Measurements from ENCODE around the gene ID4. TPM values are rescaled to one million over a fixed set of nuclear protein-coding genes. Genes with fewer than 3 reads are reported as not detected.

Gene ID4
- 203 TPM for total RNA-seq
- long read RNA-seq, transcript ID4-201 (3 exons, 2,344 nt): major isoform, 17 of 42 reads
- long read RNA-seq, partial matches to known transcripts: 0 of 42 reads
- long read RNA-seq, other reads (novel, unspliced or antisense): 25 of 42 reads

DNA sequence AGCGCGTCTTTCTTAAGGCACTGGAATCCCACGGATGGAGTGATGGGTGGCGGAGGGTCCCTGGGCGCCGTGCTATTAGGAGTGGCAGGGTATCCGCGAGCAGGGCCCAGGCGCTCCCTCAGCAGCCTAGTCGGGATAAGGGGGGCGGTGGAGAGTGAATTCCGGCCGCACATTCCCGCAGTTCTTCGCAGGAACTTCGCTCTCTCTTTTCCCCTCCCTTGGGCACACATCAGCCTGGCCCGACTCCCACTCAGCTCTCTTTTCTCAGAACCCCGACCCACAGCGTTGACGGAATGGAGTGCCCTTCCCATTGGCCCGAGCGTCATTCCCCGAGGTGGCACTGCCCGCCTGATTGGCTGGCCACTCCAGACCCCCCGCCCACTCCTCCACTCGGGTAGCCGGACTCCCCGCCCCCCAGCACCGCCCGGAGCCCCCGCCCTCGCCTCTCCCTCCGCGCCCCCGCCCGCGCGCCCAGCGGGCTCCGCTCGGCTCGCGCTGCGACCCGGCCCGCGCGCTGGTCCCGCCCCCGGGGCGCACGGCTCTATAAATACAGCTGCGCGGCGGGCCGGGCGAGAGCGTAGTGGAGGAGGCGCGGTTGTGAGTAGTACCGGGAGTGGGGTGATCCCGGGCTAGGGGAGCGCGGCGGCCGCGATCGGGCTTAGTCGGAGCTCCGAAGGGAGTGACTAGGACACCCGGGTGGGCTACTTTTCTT lies at the start of gene ID4:
TSS of gene ID4 (plus strand) at position 572 of the 712 bp plus-strand sequence. CDS start 385 bp downstream, outside the sequence.
- DNase-seq (ENCODE audit: low spot score): peak; percentile 96

GRCh38 chr6:19788686-19789085 lies 48.5 kb upstream of the ID4 start:
- no peak for DNase-seq (ENCODE audit: low spot score)

DNA sequence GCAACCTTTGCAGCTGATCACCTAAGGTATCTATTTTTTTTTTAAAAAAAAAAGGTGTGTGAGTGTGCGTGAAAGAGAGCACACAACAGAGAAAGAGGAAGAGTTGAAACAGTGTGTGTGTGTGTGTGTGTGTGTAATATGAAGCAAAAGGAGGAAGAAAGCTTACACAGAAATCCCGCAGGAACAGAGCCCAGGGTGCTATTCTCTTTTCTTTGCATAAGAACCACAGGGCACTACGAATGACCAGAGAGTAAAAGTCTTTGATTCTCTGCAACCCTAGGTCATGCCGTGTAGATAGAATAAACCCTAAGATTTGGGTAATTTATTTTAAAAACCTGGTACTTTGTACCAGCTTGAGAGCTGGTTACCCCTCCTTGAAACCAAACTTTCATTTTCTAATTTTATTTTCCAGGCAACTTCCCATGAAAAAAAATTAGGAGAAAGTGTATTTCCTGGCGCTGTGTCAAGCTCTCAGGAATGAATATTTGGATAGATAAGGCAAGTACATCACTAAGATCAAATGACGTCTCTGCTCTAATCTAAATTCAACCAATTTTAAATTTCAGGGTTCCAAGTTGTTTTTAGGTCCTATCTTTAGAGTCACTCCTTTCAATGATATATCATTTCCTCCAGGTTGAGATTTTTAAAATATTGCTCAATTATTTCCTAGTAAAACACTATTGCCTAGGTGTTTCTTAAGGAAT lies 47.9 kb upstream of the ID4 start:
- DNase-seq (ENCODE audit: low spot score): no peak

GRCh38 chr6:19791267-19791666 lies 45.9 kb upstream of the ID4 start:
- DNase-seq (ENCODE audit: low spot score): no peak

DNA sequence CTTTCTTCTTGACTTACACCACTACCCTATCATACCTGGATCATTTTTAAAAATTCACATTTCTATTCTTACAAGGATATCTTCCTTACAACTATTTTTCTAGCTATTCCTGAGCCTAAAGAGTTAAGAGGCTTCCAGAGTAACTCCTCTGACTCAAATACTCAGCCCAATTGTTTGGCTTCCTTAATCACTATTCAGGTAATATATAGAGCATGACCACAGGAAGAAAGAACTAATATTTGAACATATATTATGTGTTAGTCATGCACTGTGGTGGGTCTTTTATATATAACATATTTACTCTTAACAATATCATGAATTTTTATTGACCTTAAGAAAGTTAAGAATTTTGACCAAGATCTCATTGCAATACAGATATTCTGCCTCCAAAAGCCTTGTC lies 42.0 kb upstream of the ID4 start:
- DNase-seq (ENCODE audit: low spot score): no peak

- DNase-seq (ENCODE audit: low spot score): no peak
Observed at GRCh38 chr6:19796452-19796851, 40.7 kb upstream of the ID4 start.

DNA sequence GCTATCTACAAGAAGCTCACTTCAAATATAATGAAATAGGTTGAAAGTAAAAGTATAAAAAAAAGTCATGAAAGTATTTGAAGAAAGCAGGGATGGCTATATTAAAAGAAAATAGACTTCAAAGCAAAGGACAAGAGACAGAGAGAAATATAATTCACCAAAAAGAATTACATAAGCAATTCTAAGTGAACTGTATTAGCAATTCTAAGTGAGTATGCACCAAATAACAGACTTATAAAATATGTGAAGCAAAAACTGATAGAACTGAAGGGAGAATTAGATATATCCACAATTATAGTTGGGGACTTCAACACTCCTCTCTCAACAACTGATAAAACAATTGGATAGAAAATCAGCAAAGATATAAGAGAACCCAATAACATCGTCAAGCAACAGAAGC lies 38.8 kb upstream of the ID4 start:
- no peak for DNase-seq (ENCODE audit: low spot score)

GRCh38 chr6:19802656-19803055 lies 34.5 kb upstream of the ID4 start:
- no peak for DNase-seq (ENCODE audit: low spot score)

DNA sequence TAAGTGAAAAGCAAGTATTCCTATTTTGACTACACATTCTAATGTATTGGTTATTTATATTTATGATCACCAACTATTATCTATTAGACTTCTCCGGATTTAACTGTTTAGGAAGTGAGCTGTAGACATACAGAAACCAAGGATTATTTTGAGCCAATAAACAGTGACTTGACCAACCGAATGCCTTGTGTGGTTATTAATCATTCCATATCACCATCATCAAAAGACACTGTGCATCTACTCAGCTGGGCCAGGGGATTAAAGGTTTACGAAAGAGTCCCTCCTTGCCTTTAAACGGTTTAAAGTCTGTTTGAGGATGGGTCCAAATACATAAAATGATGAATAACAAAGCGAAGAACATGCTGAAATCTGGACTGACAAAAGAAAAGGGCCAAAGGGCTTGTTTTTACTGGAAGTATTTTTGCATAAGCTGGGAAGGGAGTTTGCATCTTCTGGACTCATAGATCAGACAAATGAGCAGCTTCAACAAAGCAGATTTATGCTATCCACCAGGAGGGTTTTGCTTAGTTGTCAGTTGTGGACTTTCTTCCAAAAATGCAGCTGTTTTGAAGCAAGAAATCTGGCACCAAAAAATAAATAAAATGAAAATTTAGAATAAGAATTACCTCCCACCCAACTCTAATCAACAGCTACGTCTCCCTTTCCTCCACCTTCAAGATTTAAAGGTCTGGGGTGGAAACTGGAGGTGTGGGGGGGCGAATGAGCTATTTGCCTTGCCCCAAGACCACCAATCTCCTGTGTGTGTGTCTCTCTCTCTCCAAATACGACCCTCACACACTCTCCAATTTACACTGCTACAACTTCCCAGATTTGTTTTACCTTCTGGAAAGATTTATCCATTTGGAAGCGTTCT lies 33.6 kb upstream of the ID4 start:
- DNase-seq (ENCODE audit: low spot score): no peak

DNA sequence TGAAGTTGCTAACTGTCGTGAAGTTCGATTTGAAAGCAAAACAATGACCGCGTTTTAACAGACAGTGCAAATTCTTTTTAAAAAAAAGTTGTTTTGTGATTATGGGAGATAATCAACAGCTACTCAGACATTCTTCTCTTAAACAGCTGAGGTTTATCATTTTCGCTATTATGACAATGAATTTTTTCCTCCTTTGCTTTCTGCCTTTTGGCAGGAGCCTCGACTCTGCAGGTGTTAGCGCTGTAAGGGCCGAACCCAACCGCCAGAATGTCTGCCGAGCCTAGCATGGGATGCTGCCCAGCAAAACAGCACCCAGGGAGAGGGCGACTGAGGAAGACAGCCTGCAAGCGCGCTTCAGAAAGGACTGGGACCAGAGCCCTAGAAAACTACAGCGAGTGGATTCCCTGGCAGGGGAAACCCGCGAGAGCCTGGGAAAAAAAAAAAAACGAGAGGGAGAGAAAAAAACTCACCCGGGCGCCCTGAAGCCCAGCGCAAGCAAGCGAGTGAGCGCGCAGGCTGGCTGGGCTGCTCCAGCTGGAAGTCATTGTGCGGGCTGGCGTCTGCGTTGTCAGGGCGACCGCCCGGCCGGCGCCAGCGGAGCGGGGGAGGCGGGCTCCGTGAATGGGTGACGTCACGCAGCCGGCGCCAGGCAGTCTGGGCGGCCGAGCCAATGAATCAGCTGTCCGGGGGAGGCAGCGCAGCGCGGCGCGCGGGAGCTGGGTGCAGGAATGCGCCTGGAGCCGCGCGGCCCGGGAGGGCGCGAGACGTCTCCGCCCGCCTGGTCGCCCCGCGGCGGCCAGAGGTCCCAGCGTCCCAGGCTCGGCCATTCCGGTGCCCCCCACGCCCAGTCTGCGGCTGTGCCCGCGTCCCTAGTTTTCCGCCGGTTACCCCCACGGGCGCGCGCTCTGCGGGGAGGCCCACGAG lies 32.7 kb upstream of the ID4 start:
- peak; percentile 98 for DNase-seq (ENCODE audit: low spot score)

DNA sequence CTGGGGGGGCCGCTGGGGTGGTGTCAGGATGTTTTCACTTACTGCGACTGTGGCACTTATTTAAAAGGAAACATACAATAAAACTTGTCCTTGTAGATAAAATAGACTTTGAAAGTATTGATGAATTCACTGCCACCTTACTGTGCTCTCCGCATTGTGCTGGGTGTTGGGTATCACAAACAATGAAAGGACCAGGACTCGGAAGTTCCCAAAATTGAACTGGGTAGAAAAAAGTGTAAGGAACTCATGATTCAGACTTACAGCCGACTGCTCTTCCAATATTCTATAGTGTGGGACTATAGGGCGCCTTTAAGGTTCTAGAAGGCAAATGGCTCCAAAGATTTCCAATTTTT lies 32.1 kb upstream of the ID4 start:
- no peak for DNase-seq (ENCODE audit: low spot score)

GRCh38 chr6:19806971-19807396 lies 30.2 kb upstream of the ID4 start:
- no peak for DNase-seq (ENCODE audit: low spot score)

DNA sequence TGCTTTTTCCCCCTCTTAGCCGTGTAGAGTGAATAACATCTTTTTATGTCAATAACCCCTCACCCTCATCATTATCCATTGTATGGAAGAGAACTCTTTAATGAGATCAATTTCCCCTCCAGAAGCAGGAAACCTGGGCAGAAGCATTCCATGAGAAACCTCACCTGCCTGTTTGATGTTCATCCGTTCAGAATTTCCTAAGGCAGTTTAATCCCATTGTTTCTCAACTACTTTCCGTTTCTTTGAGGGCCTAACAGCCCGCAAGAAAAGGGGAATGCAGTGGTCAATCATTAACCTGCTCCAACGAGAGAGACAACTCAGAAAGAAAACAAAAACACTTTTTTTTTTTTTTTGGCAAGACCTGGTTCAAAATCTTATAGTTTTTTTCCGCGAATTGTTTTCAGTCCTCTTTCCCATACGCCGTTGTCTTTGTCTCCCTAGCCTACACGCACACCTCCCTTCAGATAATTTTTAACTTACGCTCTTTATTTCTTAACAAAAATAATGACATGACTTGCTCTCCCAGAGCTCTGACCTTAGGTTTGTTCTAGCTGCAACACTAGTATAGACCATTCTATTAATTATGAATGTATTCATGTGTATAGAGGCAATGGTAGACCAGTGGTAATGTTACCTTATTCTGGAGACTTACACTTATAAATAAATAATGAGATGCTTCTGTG lies 25.6 kb upstream of the ID4 start:
- no peak for DNase-seq (ENCODE audit: low spot score)

DNA sequence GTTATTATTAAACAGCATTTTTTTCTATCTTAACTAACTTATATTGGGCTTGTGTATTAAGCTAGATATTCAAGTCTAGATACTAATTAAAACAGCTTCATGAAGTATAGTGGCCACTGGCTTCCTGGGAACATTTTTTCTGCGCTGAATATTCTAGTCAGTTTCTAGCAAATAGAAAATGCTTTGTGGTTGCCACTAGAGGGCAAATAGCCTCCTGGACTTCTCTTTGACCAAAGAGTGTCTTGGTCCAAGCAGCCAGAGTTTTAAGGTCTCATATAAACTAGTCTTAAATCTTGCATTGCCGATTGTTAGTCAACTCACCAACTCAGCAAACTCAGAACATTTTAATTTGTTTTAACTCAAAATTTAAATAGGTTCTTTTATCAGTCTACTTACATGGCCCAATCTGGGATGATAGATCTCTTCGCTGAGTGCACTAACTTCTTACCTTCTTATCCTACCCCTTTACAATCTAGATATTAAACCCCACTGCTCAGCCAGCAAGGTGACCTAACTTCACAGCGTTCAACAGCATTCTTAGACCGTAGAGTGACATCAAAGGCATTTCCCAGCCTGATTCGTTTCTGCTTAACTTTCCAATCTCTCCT lies 24.6 kb upstream of the ID4 start:
- no peak for DNase-seq (ENCODE audit: low spot score)

GRCh38 chr6:19818805-19819204 lies 18.4 kb upstream of the ID4 start:
- DNase-seq (ENCODE audit: low spot score): no peak

DNA sequence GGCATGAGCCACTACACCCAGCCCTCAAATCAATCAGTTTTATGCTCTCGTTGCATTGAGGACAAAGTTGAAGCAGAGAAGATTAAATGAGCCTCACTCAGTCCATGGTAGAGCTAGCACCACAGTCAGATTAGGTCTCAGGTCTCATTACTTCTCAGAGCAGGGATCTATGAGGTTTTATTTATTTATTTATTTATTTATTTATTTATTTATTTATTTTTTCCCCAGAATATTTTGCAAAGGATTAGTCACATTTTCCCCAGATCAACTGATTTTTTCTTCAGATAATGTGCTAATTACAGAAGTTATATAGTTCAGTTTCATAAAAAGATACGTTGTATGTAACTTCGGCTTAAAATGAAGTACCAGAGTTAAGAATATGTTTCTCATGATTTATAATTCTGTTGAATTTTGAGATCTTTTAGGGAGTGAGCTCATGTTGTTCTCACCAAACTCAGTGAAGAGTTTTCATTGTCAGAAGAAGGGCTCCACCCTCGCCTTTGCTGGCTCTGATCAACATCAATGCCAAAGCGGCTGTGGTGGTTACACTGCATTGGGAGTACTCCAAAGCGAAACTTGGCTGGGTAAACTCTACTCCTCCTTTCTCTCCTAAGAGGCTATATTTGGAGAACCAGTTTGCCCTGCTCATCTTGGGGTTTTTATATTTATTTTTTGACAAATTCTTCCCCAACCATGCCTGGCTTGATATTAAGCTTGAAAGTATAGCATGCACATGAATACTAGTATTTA lies 12.9 kb upstream of the ID4 start:
- no peak for DNase-seq (ENCODE audit: low spot score)

DNA sequence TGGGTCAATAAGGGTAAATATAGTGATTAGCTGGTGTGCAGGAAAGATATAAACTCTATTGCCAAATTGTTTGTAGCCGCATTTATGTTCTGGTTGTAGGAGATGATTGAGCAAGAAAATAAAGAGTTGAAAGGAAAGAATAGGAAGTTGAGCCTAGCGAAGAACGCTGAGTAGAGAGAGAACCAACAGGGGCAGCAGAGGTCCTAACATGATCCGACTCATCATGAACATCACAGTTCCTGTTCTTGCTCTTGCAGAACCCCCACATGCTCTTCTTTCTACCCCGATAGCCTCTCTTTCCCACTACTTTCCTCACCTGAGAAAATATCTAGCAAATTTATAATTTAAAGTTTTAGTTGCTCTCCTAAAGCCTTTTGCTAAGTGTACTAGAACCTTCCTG lies 9.9 kb upstream of the ID4 start:
- DNase-seq (ENCODE audit: low spot score): no peak

DNA sequence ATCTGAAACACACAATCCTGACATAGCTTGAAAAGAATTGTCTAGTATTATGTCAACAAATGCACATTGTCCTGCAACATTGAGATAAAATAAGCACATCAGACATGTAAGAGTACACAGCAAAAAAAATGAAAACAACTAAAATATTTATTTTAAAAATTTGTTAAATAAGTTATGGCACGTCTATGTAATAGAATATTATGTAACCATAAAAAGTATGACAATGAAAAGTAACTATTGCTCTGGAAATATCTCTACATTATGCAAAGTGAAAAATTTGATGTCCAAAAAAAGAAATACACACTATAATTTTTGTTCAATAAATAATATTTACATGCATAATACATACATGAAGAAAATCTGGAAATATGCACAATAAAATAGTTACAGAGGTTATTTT lies 9.3 kb upstream of the ID4 start:
- DNase-seq (ENCODE audit: low spot score): no peak

- no peak for DNase-seq (ENCODE audit: low spot score)
Observed at GRCh38 chr6:19830171-19830570, 7.0 kb upstream of the ID4 start.

Data from mesenteric fat pad (tissue), 1 donor.